HFF-Myc (cell line): ENCODE data around the gene MINDY4B.

Experiments used
- DNase-seq: peaks from one replicate; pipeline ENCODE4 v3.0.0-alpha.2; 2011; ENCODE audit warnings: low read depth; ENCODE audit errors: extremely low read depth
- H3K4me3 ChIP-seq: replicated peaks from 2 replicates; pipeline ENCODE4 v1.5.1; 2011; ENCODE audit warnings: low read depth, mild to moderate bottlenecking, control low read depth, low read length
- TF ChIP-seq, protein P1 (sequence below): IDR thresholded peaks from 2 replicates; pipeline ENCODE4 v1.5.1; 2012; ENCODE audit warnings: mild to moderate bottlenecking, low read depth, low read length, control low read depth; ENCODE audit errors: missing control alignments

The MINDY4B gene

DNA sequence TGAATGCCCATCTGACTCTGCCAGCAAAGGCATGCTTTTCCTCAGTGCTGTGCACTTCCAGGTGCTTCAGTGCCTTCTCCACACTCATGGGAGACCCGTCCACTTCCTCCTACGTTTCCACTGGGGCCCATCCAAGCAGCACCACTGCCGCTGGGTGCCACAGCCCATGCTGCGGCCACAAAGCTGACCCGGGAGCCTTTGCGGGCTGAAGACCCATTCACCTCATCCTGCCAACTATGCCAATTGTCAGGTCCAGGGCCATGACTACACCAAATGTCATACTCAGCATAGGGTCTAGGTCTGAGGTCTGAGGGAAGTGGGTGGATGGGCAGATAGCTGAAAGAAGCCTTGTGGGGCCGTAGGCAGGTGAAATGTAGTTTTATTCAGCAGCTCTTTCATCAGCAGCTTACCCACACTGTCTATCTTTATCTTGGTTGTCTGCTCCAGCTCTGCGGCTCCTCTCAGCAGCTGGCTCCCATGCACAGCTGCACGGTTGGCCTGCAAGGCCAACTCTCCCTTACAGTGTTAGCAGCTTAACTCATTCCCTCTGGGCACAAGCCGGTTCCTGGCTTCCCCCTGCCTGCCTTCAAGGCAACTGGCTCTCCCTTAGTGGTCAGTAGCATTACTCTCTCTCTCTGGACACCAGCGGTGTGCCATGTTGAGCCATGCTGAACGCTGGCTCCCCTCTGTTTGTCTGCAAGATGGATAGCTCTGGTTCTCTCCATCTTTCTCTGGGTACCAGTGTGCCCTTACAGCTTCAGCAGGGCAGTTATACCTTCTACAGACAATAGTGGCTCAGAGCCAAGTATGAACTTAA is 78.6 kb downstream of the MINDY4B start:
- TF ChIP-seq, protein P1, sequence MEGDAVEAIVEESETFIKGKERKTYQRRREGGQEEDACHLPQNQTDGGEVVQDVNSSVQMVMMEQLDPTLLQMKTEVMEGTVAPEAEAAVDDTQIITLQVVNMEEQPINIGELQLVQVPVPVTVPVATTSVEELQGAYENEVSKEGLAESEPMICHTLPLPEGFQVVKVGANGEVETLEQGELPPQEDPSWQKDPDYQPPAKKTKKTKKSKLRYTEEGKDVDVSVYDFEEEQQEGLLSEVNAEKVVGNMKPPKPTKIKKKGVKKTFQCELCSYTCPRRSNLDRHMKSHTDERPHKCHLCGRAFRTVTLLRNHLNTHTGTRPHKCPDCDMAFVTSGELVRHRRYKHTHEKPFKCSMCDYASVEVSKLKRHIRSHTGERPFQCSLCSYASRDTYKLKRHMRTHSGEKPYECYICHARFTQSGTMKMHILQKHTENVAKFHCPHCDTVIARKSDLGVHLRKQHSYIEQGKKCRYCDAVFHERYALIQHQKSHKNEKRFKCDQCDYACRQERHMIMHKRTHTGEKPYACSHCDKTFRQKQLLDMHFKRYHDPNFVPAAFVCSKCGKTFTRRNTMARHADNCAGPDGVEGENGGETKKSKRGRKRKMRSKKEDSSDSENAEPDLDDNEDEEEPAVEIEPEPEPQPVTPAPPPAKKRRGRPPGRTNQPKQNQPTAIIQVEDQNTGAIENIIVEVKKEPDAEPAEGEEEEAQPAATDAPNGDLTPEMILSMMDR, result no peak
- no peak for DNase-seq
- no peak overlapping the region for H3K4me3 ChIP-seq

DNA sequence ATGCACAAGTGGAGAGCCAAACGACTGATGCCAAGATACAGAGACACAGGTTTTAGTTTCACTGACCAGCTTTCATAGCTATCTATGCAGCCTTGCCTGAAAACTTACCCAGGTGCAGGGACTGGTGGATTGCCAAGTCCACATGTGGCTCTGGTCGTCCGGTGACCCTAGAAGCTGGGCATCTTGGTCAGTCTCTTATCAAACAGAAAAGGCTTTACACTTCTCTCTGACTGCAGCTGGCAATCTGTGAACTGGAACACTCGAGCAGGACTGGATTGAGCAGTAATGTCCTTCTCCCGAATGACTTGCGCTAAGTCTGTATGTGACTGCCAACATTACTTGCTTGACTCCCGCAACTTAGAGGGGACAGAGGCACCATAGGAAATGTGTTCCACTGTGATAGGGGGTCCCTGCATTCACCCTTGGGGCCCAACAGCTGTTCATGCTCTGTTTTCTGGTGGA is 79.3 kb downstream of the MINDY4B start:
- no peak for DNase-seq
- TF ChIP-seq, protein P1, result no peak
- H3K4me3 ChIP-seq, result no peak overlapping the region

- no peak for DNase-seq
- TF ChIP-seq, protein P1, result no peak
- no peak overlapping the region for H3K4me3 ChIP-seq
These were observed 79.9 kb downstream of the MINDY4B start for GRCh38 chr3:150825192-150825915.

- DNase-seq, result no peak
- TF ChIP-seq, protein P1, result no peak
- H3K4me3 ChIP-seq, result no peak overlapping the region
These were observed 82.0 kb downstream of the MINDY4B start for GRCh38 chr3:150823277-150823676.

DNA sequence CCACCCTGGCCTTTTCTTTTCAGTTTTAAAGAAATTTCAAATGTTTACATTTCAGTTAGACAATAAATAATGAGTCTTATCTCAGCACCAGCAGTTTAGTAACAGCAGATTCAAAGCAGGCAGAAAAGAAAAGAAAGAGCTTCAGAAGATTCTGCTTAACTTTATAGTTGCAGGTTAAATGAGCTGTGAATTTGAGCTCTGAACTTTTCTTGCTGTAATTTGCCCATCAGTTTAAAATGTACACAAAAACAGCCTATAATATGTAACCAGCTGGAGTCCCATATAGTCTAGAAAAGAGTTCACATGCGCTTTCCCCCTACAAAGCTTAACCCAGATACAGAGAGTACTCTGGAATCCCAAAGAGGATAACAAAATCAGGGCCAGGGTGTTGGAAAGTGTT is 82.6 kb downstream of the MINDY4B start:
- no peak overlapping the region for H3K4me3 ChIP-seq
- TF ChIP-seq, protein P1, result no peak
- no peak for DNase-seq
